Thymus (tissue), 14 donors: ENCODE measurements around the gene CA5B. TPM values are rescaled to one million over a fixed set of nuclear protein-coding genes. Genes with fewer than 3 reads are reported as not detected.
"Not testable (repeated sequence)": the region's sequence is repeated elsewhere in the genome, so short reads cannot be mapped to it uniquely, and the experiment has no call there.

Source experiments
- DNase-seq, 9 donors: peaks; one replicate each; pipeline ENCODE4 v3.0.0-alpha.2; 2013; ENCODE audit warnings: low spot score in 9 of 9, low read depth in 6 of 9, missing footprints in 1 of 9
- H3K27ac ChIP-seq, 2 donors: one replicate each; pipeline ENCODE4 v1.5.1; 2013; ENCODE audit warnings: control low read depth in 1 of 2, low read depth in 1 of 2, low read length in 1 of 2, mild to moderate bottlenecking in 1 of 2, moderate library complexity in 1 of 2
- H3K27me3 ChIP-seq, 2 donors: one replicate each; pipeline ENCODE4 v1.5.1; 2013; ENCODE audit warnings: low read length in 1 of 2; ENCODE audit not compliant: control insufficient read depth in 2 of 2, insufficient read depth in 1 of 2
- H3K36me3 ChIP-seq, 2 donors: one replicate each; pipeline ENCODE4 v1.5.1; 2013; ENCODE audit warnings: low read length in 1 of 2, mild to moderate bottlenecking in 1 of 2, moderate library complexity in 1 of 2; ENCODE audit not compliant: control insufficient read depth in 2 of 2, insufficient read depth in 2 of 2
- H3K4me1 ChIP-seq, 2 donors: one replicate each; pipeline ENCODE4 v1.5.1; 2013; ENCODE audit warnings: low read length in 2 of 2; ENCODE audit not compliant: control insufficient read depth in 2 of 2, insufficient read depth in 2 of 2
- H3K4me3 ChIP-seq, 2 donors: one replicate each; pipeline ENCODE4 v1.5.1; 2013; ENCODE audit warnings: low read length in 2 of 2, control low read depth in 1 of 2, mild to moderate bottlenecking in 1 of 2
- H3K9me3 ChIP-seq, 2 donors: one replicate each; pipeline ENCODE4 v1.5.1; 2013; ENCODE audit warnings: low read length in 1 of 2, mild to moderate bottlenecking in 1 of 2; ENCODE audit not compliant: control insufficient read depth in 2 of 2, insufficient read depth in 1 of 2
- WGBS: extraction: QIAGEN DNeasy Blood & Tissue Kit; methylation state at CpG from one replicate; pipeline ENCODE4 v1.1.7; 2013; 5-methylcytosine and 5-hydroxymethylcytosine counted together
- long read RNA-seq, 10 donors: transcript quantifications; one replicate each; lab custom pipeline, GENCODE V29; 2026
- polyA plus RNA-seq: library from polyadenylated mRNA; stranded (reverse); fragments of 200-250 nt; gene quantifications from one replicate; pipeline ENCODE4 v1.2.3, GENCODE V29; 2013
- total RNA-seq: library from RNA; stranded (reverse); fragments of 120-200 nt; gene quantifications from one replicate; pipeline ENCODE4 v1.2.4, GENCODE V29; 2013
- donor health status: healthy.

Gene CA5B
- total RNA-seq, result 3.1 TPM
- 2.9 TPM for polyA plus RNA-seq
- long read RNA-seq, donor 1, result 0 reads
- long read RNA-seq, donor 2, partial matches to known transcripts, result 0 of 1 reads
- long read RNA-seq, donor 2, other reads (novel, unspliced or antisense), result 0 of 1 reads
- long read RNA-seq, donor 3, result 0 reads
- long read RNA-seq, donor 4, result 0 reads
- long read RNA-seq, donor 5, result 0 reads
- long read RNA-seq, donor 6, result 0 reads
- long read RNA-seq, donor 7, full-length matches to known transcripts, result 1 of 1 reads
- long read RNA-seq, donor 7, partial matches to known transcripts, result 0 of 1 reads
- long read RNA-seq, donor 7, other reads (novel, unspliced or antisense), result 0 of 1 reads
- long read RNA-seq, donor 8, result 0 reads
- long read RNA-seq, donor 9, result 0 reads
- long read RNA-seq, donor 10, full-length matches to known transcripts, result 2 of 2 reads
- long read RNA-seq, donor 10, partial matches to known transcripts, result 0 of 2 reads
- long read RNA-seq, donor 10, other reads (novel, unspliced or antisense), result 0 of 2 reads

- H3K36me3 ChIP-seq, result no peaks in the 10 kb centered on the region
- 2% methylated on average over 54 of the region's 55 CpGs for WGBS
- peaks cover 0 to 21% of the 10 kb centered on the region in 2 donors for H3K27me3 ChIP-seq
- DNase-seq, result peak; percentile 57 to 93 (median 81)
- peak within 1 kb of the TSS in 1 of 2 donors; percentile 18 for H3K27ac ChIP-seq
- H3K9me3 ChIP-seq, result no peaks in the 10 kb centered on the region
- peak within 1 kb of the TSS; percentile 51 to 59 for H3K4me3 ChIP-seq
- H3K4me1 ChIP-seq, result peaks cover 0 to 18% of the 10 kb centered on the region in 2 donors
These were observed at the start of gene CA5B for GRCh38 chrX:15737959-15738902. Gene CA5B, plus strand, starts transcription at chrX:15738270. Its CDS starts 11,754 bp downstream, at chrX:15750024.

GRCh38 chrX:15694941-15695451 is 43.1 kb upstream of the CA5B start:
- 76% methylated on average over 6 of the region's 6 CpGs for WGBS
- no peak overlapping the region for H3K27ac ChIP-seq

GRCh38 chrX:15696516-15696915 is 41.6 kb upstream of the CA5B start:
- DNase-seq, result no peak
- Histone ChIP-seq H3K27ac (no peak overlapping the region), H3K27me3 (no peaks in the 10 kb centered on the region), H3K4me1 (no peaks in the 10 kb centered on the region), H3K4me3 (no peak overlapping the region), H3K36me3 (peaks cover 0 to 6% of the 10 kb centered on the region in 2 donors), H3K9me3 (no peaks in the 10 kb centered on the region)
- WGBS, result 96% methylated on average over 3 of the region's 3 CpGs

More at GRCh38 chrX:15694941-15695451, 43.1 kb upstream of the CA5B start:
- Histone ChIP-seq H3K4me1 (no peaks in the 10 kb centered on the region), H3K27me3 (no peaks in the 10 kb centered on the region), H3K4me3 (no peak overlapping the region), H3K9me3 (no peaks in the 10 kb centered on the region), H3K36me3 (peaks cover 0 to 8% of the 10 kb centered on the region in 2 donors)
- no peak for DNase-seq

- Histone ChIP-seq H3K27ac (no peak overlapping the region), H3K4me3 (no peak overlapping the region), H3K36me3 (peaks cover 0 to 6% of the 10 kb centered on the region in 2 donors), H3K27me3 (no peaks in the 10 kb centered on the region), H3K4me1 (no peaks in the 10 kb centered on the region), H3K9me3 (no peaks in the 10 kb centered on the region)
- no peak for DNase-seq
- WGBS, result 97% methylated on average over 40 of the region's 40 CpGs
These were observed 35.3 kb upstream of the CA5B start for GRCh38 chrX:15702488-15703371.

- not testable (repeated sequence) for H3K27me3 ChIP-seq, H3K27ac ChIP-seq, H3K4me1 ChIP-seq, DNase-seq, H3K4me3 ChIP-seq, H3K36me3 ChIP-seq, H3K9me3 ChIP-seq
- WGBS, result no CpG with 5 or more reads among the region's 5 CpGs
These were observed 34.3 kb upstream of the CA5B start for GRCh38 chrX:15703809-15704208.

- not testable (repeated sequence) for H3K4me3 ChIP-seq, H3K27me3 ChIP-seq, H3K36me3 ChIP-seq, H3K9me3 ChIP-seq, H3K27ac ChIP-seq, H3K4me1 ChIP-seq, DNase-seq
- 97% methylated on average over 5 of the region's 8 CpGs for WGBS
These were observed 33.8 kb upstream of the CA5B start for GRCh38 chrX:15704273-15704672.

- 100% methylated on average over 1 of the region's 1 CpG for WGBS
These were observed 23.5 kb upstream of the CA5B start for GRCh38 chrX:15714529-15714928.

GRCh38 chrX:15718283-15718970 is 19.6 kb upstream of the CA5B start:
- WGBS, result 93% methylated on average over 9 of the region's 9 CpGs
- DNase-seq, result no peak
- H3K27ac ChIP-seq, result no peak overlapping the region

More at GRCh38 chrX:15714529-15714928, 23.5 kb upstream of the CA5B start:
- Histone ChIP-seq H3K4me3 (no peak overlapping the region), H3K9me3 (no peaks in the 10 kb centered on the region), H3K27ac (no peak overlapping the region), H3K36me3 (no peaks in the 10 kb centered on the region), H3K4me1 (no peaks in the 10 kb centered on the region), H3K27me3 (no peaks in the 10 kb centered on the region)
- DNase-seq, result no peak

More at GRCh38 chrX:15718283-15718970, 19.6 kb upstream of the CA5B start:
- Histone ChIP-seq H3K27me3 (no peaks in the 10 kb centered on the region), H3K4me3 (no peak overlapping the region), H3K4me1 (no peaks in the 10 kb centered on the region), H3K9me3 (no peaks in the 10 kb centered on the region), H3K36me3 (no peaks in the 10 kb centered on the region)
